GM12864 (cell line): ENCODE measurements around the gene RNU11.
"Not testable (repeated sequence)": the region's sequence is repeated elsewhere in the genome, so short reads cannot be mapped to it uniquely, and the experiment has no call there.

Experiments
- DNase-seq: peaks from one replicate; pipeline ENCODE4 v3.0.0-alpha.2; 2011; ENCODE audit warnings: low read depth
- H3K4me3 ChIP-seq: 2 replicates; pipeline ENCODE4 v1.5.1; 2011; ENCODE audit warnings: mild to moderate bottlenecking, low read depth, low read length, control low read depth
- TF ChIP-seq, protein P1 (sequence below): IDR thresholded peaks from 2 replicates; pipeline ENCODE4 v1.5.1; 2011; ENCODE audit warnings: low read depth, mild to moderate bottlenecking, moderate library complexity, low read length, control low read depth, inconsistent platforms; ENCODE audit errors: missing control alignments

The RNU11 gene

GRCh38 chr1:28684937-28685336 is 36.5 kb downstream of the RNU11 start:
- H3K4me3 ChIP-seq = no peak overlapping the region
- DNase-seq = no peak
- TF ChIP-seq, protein P1, sequence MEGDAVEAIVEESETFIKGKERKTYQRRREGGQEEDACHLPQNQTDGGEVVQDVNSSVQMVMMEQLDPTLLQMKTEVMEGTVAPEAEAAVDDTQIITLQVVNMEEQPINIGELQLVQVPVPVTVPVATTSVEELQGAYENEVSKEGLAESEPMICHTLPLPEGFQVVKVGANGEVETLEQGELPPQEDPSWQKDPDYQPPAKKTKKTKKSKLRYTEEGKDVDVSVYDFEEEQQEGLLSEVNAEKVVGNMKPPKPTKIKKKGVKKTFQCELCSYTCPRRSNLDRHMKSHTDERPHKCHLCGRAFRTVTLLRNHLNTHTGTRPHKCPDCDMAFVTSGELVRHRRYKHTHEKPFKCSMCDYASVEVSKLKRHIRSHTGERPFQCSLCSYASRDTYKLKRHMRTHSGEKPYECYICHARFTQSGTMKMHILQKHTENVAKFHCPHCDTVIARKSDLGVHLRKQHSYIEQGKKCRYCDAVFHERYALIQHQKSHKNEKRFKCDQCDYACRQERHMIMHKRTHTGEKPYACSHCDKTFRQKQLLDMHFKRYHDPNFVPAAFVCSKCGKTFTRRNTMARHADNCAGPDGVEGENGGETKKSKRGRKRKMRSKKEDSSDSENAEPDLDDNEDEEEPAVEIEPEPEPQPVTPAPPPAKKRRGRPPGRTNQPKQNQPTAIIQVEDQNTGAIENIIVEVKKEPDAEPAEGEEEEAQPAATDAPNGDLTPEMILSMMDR = no peak

DNA sequence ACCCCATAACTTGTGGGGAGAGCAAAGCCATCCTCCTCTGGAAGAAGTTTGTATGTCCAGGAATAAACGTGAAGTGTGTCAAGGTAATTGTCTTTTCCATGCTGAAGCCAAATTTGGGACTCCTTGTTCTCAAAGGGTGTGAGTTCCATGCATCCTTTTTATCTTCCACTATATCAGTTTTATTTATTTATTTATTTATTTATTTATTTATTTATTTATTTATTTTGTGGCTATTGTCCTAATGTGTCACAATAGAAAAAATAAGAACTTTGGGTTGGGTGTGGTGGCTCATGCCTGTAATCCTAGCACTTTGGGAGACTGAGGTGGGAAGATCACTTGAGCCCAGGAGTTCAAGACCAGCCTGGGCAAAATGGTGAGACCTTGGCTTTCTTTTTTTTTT is 43.2 kb downstream of the RNU11 start:
- H3K4me3 ChIP-seq, DNase-seq: not testable (repeated sequence)
